OCI-LY1 (cell line): ENCODE measurements around the gene DOCK6.

Experiments used
- H2AFZ ChIP-seq: fragments of 200-600 bp; sonication (generic), shearing (Covaris generic); 2 replicates; pipeline ENCODE4 v1.6.0; 2014; ENCODE audit warnings: antibody characterized with exemption, mild to moderate bottlenecking, low read length
- H3F3A ChIP-seq: fragments of 200-600 bp; sonication (generic), shearing (Covaris generic); 2 replicates; pipeline ENCODE4 v1.6.0; 2014; ENCODE audit warnings: mild to moderate bottlenecking, antibody characterized with exemption, low read length, moderate library complexity; ENCODE audit not compliant: insufficient read depth
- H3K27ac ChIP-seq: fragments of 200-600 bp; sonication (generic); 2 replicates; pipeline ENCODE4 v1.5.1; 2014; ENCODE audit warnings: low read length, mixed run types, mild to moderate bottlenecking, low read depth; ENCODE audit not compliant: poor library complexity, severe bottlenecking
- H3K27me3 ChIP-seq: fragments of 200-600 bp; sonication (generic); 2 replicates; pipeline ENCODE4 v1.6.0; 2014; ENCODE audit warnings: antibody characterized with exemption, mild to moderate bottlenecking, low read length, moderate library complexity; ENCODE audit not compliant: insufficient read depth
- H3K36me3 ChIP-seq: fragments of 200-600 bp; sonication (generic); 2 replicates; pipeline ENCODE4 v1.6.1; 2014; ENCODE audit warnings: mild to moderate bottlenecking, antibody characterized with exemption, low read length, moderate library complexity, mixed read lengths; ENCODE audit not compliant: insufficient read depth
- H3K4me1 ChIP-seq: fragments of 200-600 bp; sonication (generic); 2 replicates; pipeline ENCODE4 v1.5.1; 2014; ENCODE audit warnings: mild to moderate bottlenecking, low read length, moderate library complexity; ENCODE audit not compliant: insufficient read depth, severe bottlenecking
- H3K4me2 ChIP-seq: fragments of 200-600 bp; sonication (generic), shearing (Covaris generic); 2 replicates; pipeline ENCODE4 v1.6.1; 2014; ENCODE audit warnings: low read length
- H3K4me3 ChIP-seq: fragments of 200-600 bp; sonication (generic); 2 replicates; pipeline ENCODE4 v1.5.1; 2014; ENCODE audit warnings: low read length, low read depth, mild to moderate bottlenecking, mixed read lengths; ENCODE audit not compliant: poor library complexity, severe bottlenecking
- H3K79me2 ChIP-seq: fragments of 200-600 bp; shearing (Covaris generic); 2 replicates; pipeline ENCODE4 v1.6.1; 2016; ENCODE audit warnings: mixed run types, low read length, mixed read lengths; ENCODE audit not compliant: insufficient read depth
- H3K9ac ChIP-seq: fragments of 200-600 bp; sonication (generic), shearing (Covaris generic); 2 replicates; pipeline ENCODE4 v1.6.1; 2014; ENCODE audit warnings: mild to moderate bottlenecking, low read length, mixed read lengths
- H3K9me2 ChIP-seq: fragments of 200-600 bp; sonication (generic), shearing (Covaris generic); 2 replicates; pipeline ENCODE4 v1.6.1; 2014; ENCODE audit warnings: low read depth, mild to moderate bottlenecking, low read length, mixed read lengths
- H3K9me3 ChIP-seq: fragments of 200-600 bp; shearing (Covaris generic); 2 replicates; pipeline ENCODE4 v1.6.1; 2014; ENCODE audit warnings: low read length, mixed read lengths
- H4K20me1 ChIP-seq: fragments of 200-600 bp; sonication (generic), shearing (Covaris generic); 2 replicates; pipeline ENCODE4 v1.6.0; 2016; ENCODE audit warnings: mild to moderate bottlenecking, low read length; ENCODE audit not compliant: insufficient read depth
- CTCF ChIP-seq: fragments of 200-600 bp; sonication (generic), shearing (Covaris generic); IDR thresholded peaks from 2 replicates; pipeline ENCODE4 v1.5.1; 2017; ENCODE audit warnings: mild to moderate bottlenecking, antibody characterized with exemption, low read length, moderate library complexity, mixed read lengths
- EZH2 ChIP-seq: fragments of 200-600 bp; sonication (generic), shearing (Covaris generic); IDR thresholded peaks from 2 replicates; pipeline ENCODE4 v1.8.0; 2017; ENCODE audit warnings: borderline replicate concordance, mixed run types, mild to moderate bottlenecking, antibody characterized with exemption, low read length, moderate library complexity, mixed read lengths

DOCK6 gene

GRCh38 chr19:11192957-11193939 is 69.1 kb downstream of the DOCK6 start:
- Histone ChIP-seq H3K9ac (no peak overlapping the region), H3K9me2 (no peaks in the 10 kb centered on the region), H3K79me2 (no peaks in the 10 kb centered on the region), H3K27me3 (no peaks in the 10 kb centered on the region), H3K36me3 (peaks cover 48% of the 10 kb centered on the region), H3K4me2 (no peak overlapping the region), H3K4me3 (no peak overlapping the region), H3K9me3 (no peaks in the 10 kb centered on the region), H4K20me1 (no peaks in the 10 kb centered on the region), H3K4me1 (peaks cover 81% of the 10 kb centered on the region), H2AFZ (no peak overlapping the region), H3F3A (no peaks in the 10 kb centered on the region), H3K27ac (peak overlapping the region; percentile 92)
- no peak for TF ChIP-seq EZH2
- TF ChIP-seq CTCF = no peak

- Histone ChIP-seq H3F3A (no peaks in the 10 kb centered on the region), H3K4me1 (peaks cover 88% of the 10 kb centered on the region), H4K20me1 (no peaks in the 10 kb centered on the region), H3K4me2 (peak overlapping the region; percentile 24; the same call in 1 of the 2 replicates), H3K4me3 (peak overlapping the region; percentile 9), H3K9me3 (no peaks in the 10 kb centered on the region), H3K27me3 (no peaks in the 10 kb centered on the region), H3K27ac (peak overlapping the region; percentile 92), H2AFZ (no peak overlapping the region), H3K9ac (no peak overlapping the region), H3K36me3 (peaks cover 56% of the 10 kb centered on the region), H3K9me2 (no peaks in the 10 kb centered on the region), H3K79me2 (no peaks in the 10 kb centered on the region)
- TF ChIP-seq CTCF (no peak), EZH2 (no peak)
Observed at GRCh38 chr19:11191934-11192333, 70.4 kb downstream of the DOCK6 start.

GRCh38 chr19:11191273-11191755 is 71.0 kb downstream of the DOCK6 start:
- Histone ChIP-seq H3K9me3 (no peaks in the 10 kb centered on the region), H3K36me3 (peaks cover 56% of the 10 kb centered on the region), H3K79me2 (no peaks in the 10 kb centered on the region), H4K20me1 (no peaks in the 10 kb centered on the region), H3K27ac (peak overlapping the region; percentile 92), H3K4me2 (peak overlapping the region; percentile 24; the same call in 1 of the 2 replicates), H3K27me3 (no peaks in the 10 kb centered on the region), H3K4me1 (peaks cover 91% of the 10 kb centered on the region), H3K9me2 (no peaks in the 10 kb centered on the region), H2AFZ (no peak overlapping the region), H3K4me3 (peak overlapping the region; percentile 9), H3F3A (no peaks in the 10 kb centered on the region), H3K9ac (no peak overlapping the region; the same call in 1 of the 2 replicates)
- no peak for TF ChIP-seq EZH2
- TF ChIP-seq CTCF = no peak
